ENCODE measurements around the gene SEPTIN10.

GRCh38 chr2:109545828-109546713 is 67.7 kb downstream of the SEPTIN10 start:
- TF ChIP-seq GATA2 (IDR thresholded peaks at IDR 0.05; ENCODE audit: low read depth, low read length) (no peak), GATA3 (IDR thresholded peaks at IDR 0.05; ENCODE audit: low read depth, low read length) (no peak)

All from SH-SY5Y (cell line).